WTC11 (cell line): Measurements from ENCODE around the gene AVPR1B. TPM values are rescaled to one million over a fixed set of nuclear protein-coding genes. Genes with fewer than 3 reads are reported as not detected.
A peak's percentile ranks its signal among the peaks of the same experiment; 100 is the strongest.

Experiments used
- ATAC-seq: fragments of 200-7000 bp; cut with Tn5 transposase; 2 replicates; pipeline ENCODE4 v1.10.0; 2021; ENCODE audit warnings: mild to moderate bottlenecking, moderate library complexity
- Bru-seq: library from RNA; stranded (reverse); fragments of 400-500 nt; gene quantifications from one replicate; lab custom pipeline; 2021; lab: Mats Ljungman, UMichigan
- CTCF ChIA-PET: fragments of 300-600 bp; sonication (Branson Sonifier 250); formaldehyde crosslinking; loops from one replicate; lab custom pipeline; 2021; ENCODE audit warnings: antibody characterized with exemption; lab: Charles Lee
- POLR2A ChIA-PET: fragments of 350-600 bp; sonication (Branson Sonifier 250); formaldehyde crosslinking; loops from one replicate; lab custom pipeline; 2021; ENCODE audit warnings: antibody characterized with exemption; lab: Charles Lee
- DNase-seq: peaks from one replicate; pipeline ENCODE4 v3.0.0; 2021; ENCODE audit warnings: low spot score
- H3K27ac Mint-ChIP-seq: 2 replicates; pipeline ENCODE4 v1.8.0; 2021; ENCODE audit warnings: mixed read lengths
- H3K27me3 Mint-ChIP-seq: 2 replicates; pipeline ENCODE4 v1.8.0; 2021; ENCODE audit warnings: low read depth, mild to moderate bottlenecking, moderate library complexity, mixed read lengths
- H3K36me3 Mint-ChIP-seq: 2 replicates; pipeline ENCODE4 v1.8.0; 2021; ENCODE audit warnings: mixed read lengths
- H3K4me1 Mint-ChIP-seq: 2 replicates; pipeline ENCODE4 v1.8.0; 2022; ENCODE audit warnings: mixed read lengths
- H3K4me3 Mint-ChIP-seq: 2 replicates; pipeline ENCODE4 v1.8.0; 2021; ENCODE audit warnings: mild to moderate bottlenecking, moderate library complexity, mixed read lengths
- H3K9me3 Mint-ChIP-seq: 2 replicates; pipeline ENCODE4 v1.8.0; 2021; ENCODE audit warnings: mixed read lengths
- AFF4 ChIP-seq: sonication (generic); formaldehyde crosslinking; IDR thresholded peaks from 2 replicates; pipeline ENCODE4 v1.8.1; 2023; ENCODE audit warnings: mild to moderate bottlenecking, missing genetic modification reagents, borderline replicate concordance
- AR ChIP-seq: fragments of 250-450 bp; sonication (Bioruptor Pico); IDR thresholded peaks from 2 replicates; pipeline ENCODE4 v1.9.0; 2021; ENCODE audit warnings: mild to moderate bottlenecking
- ARID4B ChIP-seq: sonication (generic); formaldehyde crosslinking; IDR thresholded peaks from 2 replicates; pipeline ENCODE4 v1.8.0; 2023; ENCODE audit warnings: missing genetic modification reagents, mild to moderate bottlenecking, borderline replicate concordance
- ATF1 ChIP-seq: sonication (generic); formaldehyde crosslinking; IDR thresholded peaks from 2 replicates; pipeline ENCODE4 v1.8.1; 2023; ENCODE audit warnings: mild to moderate bottlenecking, moderate library complexity, missing genetic modification reagents
- ATF2 ChIP-seq: sonication (generic); formaldehyde crosslinking; IDR thresholded peaks from 2 replicates; pipeline ENCODE4 v1.8.1; 2022; ENCODE audit warnings: low read depth, missing genetic modification reagents, borderline replicate concordance
- E2F4 ChIP-seq: sonication (generic); formaldehyde crosslinking; IDR thresholded peaks from 2 replicates; pipeline ENCODE4 v1.8.1; 2022; ENCODE audit warnings: low read depth, mild to moderate bottlenecking, moderate library complexity, missing genetic modification reagents, borderline replicate concordance
- E2F5 ChIP-seq: sonication (generic); formaldehyde crosslinking; IDR thresholded peaks from 2 replicates; pipeline ENCODE4 v1.8.1; 2022; ENCODE audit warnings: mild to moderate bottlenecking, moderate library complexity, missing genetic modification reagents
- ETV6 ChIP-seq: sonication (generic); formaldehyde crosslinking; IDR thresholded peaks from 2 replicates; pipeline ENCODE4 v1.8.1; 2022; ENCODE audit warnings: mild to moderate bottlenecking, missing genetic modification reagents
- FOXJ3 ChIP-seq: sonication (generic); formaldehyde crosslinking; IDR thresholded peaks from 2 replicates; pipeline ENCODE4 v1.9.0; 2021; ENCODE audit warnings: missing genetic modification reagents, mild to moderate bottlenecking, borderline replicate concordance
- GRHL2 ChIP-seq: fragments of 250-450 bp; sonication (Bioruptor Pico); IDR thresholded peaks from 2 replicates; pipeline ENCODE4 v1.8.0; 2022; ENCODE audit warnings: mild to moderate bottlenecking, moderate library complexity; ENCODE audit not compliant: insufficient replicate concordance, severe bottlenecking
- HMGA2 ChIP-seq: fragments of 250-450 bp; sonication (Bioruptor Pico); IDR thresholded peaks from 2 replicates; pipeline ENCODE4 v1.4.0; 2021; ENCODE audit warnings: mild to moderate bottlenecking, moderate library complexity
- MXD4 ChIP-seq: fragments of 250-450 bp; sonication (Bioruptor Pico); IDR thresholded peaks from 2 replicates; pipeline ENCODE4 v1.8.0; 2021; ENCODE audit warnings: mild to moderate bottlenecking, moderate library complexity, borderline replicate concordance
- NFATC4 ChIP-seq: fragments of 250-450 bp; sonication (Bioruptor Pico); IDR thresholded peaks from 2 replicates; pipeline ENCODE4 v1.9.0; 2021; ENCODE audit warnings: mild to moderate bottlenecking
- NFE2L1 ChIP-seq: sonication (generic); formaldehyde crosslinking; IDR thresholded peaks from 2 replicates; pipeline ENCODE4 v1.8.1; 2023; ENCODE audit warnings: missing genetic modification reagents
- PRRX2 ChIP-seq: fragments of 250-450 bp; sonication (Bioruptor Pico); IDR thresholded peaks from 2 replicates; pipeline ENCODE4 v1.8.0; 2021; ENCODE audit warnings: mild to moderate bottlenecking
- SP1 ChIP-seq: sonication (generic); formaldehyde crosslinking; conservative IDR thresholded peaks from 2 replicates; pipeline ENCODE4 v1.8.1; 2022; ENCODE audit warnings: missing genetic modification reagents
- TEAD4 ChIP-seq: sonication (generic); formaldehyde crosslinking; IDR thresholded peaks from 2 replicates; pipeline ENCODE4 v1.8.0; 2022; ENCODE audit warnings: mild to moderate bottlenecking, missing genetic modification reagents
- USF2 ChIP-seq: sonication (generic); formaldehyde crosslinking; IDR thresholded peaks from 2 replicates; pipeline ENCODE4 v1.8.1; 2023; ENCODE audit warnings: mild to moderate bottlenecking, missing genetic modification reagents, moderate library complexity
- ZNF232 ChIP-seq: sonication (generic); formaldehyde crosslinking; IDR thresholded peaks from 2 replicates; pipeline ENCODE4 v1.8.0; 2022; ENCODE audit warnings: mild to moderate bottlenecking, missing genetic modification reagents
- ZNF263 ChIP-seq: sonication (generic); formaldehyde crosslinking; IDR thresholded peaks from 2 replicates; pipeline ENCODE4 v1.8.1; 2022; ENCODE audit warnings: low read depth, mild to moderate bottlenecking, moderate library complexity, missing genetic modification reagents
- long read RNA-seq, 3 experiments: library from RNA in 1 of 3; library from capped mRNA in 1 of 3; library from polyadenylated mRNA in 1 of 3; unstranded in 2 of 3; stranded (forward) in 1 of 3; transcript quantifications; one replicate each; pipeline ENCODE4 v2.0.0, GENCODE V29; 2021
- total RNA-seq: library from RNA; stranded (reverse); gene quantifications from 3 replicates; pipeline ENCODE4 v1.2.3, GENCODE V29; 2021

Gene AVPR1B
- total RNA-seq (0.30 to 0.68 TPM (median 0.46 TPM) in 3 replicates), Bru-seq, nascent RNA (percentile 16 among the genes with signal in this experiment)
- long read RNA-seq, experiment 1: 0 reads
- long read RNA-seq, experiment 2: 0 reads
- long read RNA-seq, experiment 3: 0 reads

GRCh38 chr1:206117151-206117948 is at the start of gene AVPR1B:
TSS of gene AVPR1B (minus strand) at chr1:206117388. CDS start at chr1:206116890, 498 bp downstream.
- ChIA-PET CTCF (interaction anchor here (0.6 to 1.7 kb wide), 5 partner anchors 11 to 353 kb away, joined by 3 to 7 read pairs (median 6); partner anchors contain the start of gene IKBKE), POLR2A (interaction anchor here (0.6 kb wide), 1 partner anchor 199 kb away, joined by 3 read pairs; no protein-coding TSS in a partner anchor)
- peaks cover 41% of the 10 kb centered on the region for H3K27me3 Mint-ChIP-seq
- no peak within 1 kb of the TSS for H3K27ac Mint-ChIP-seq
- peaks cover 15% of the 10 kb centered on the region for H3K4me1 Mint-ChIP-seq
- peak; percentile 84 for ATAC-seq
- H3K4me3 Mint-ChIP-seq: peak within 1 kb of the TSS; percentile 82
- DNase-seq: peak; percentile 60
- H3K9me3 Mint-ChIP-seq: peaks cover 25% of the 10 kb centered on the region
- H3K36me3 Mint-ChIP-seq: peaks cover 4% of the 10 kb centered on the region
- TF ChIP-seq SP1 (CRISPR knock-in tag) (peak; percentile 54; the same call in 1 of the 2 replicates), ATF2 (CRISPR knock-in tag) (no peak), MXD4 (CRISPR knock-in tag) (no peak), HMGA2 (CRISPR knock-in tag) (no peak), ARID4B (CRISPR knock-in tag) (peak; percentile 4; the same call in 1 of the 2 replicates), NFATC4 (CRISPR knock-in tag) (no peak), PRRX2 (no peak), TEAD4 (CRISPR knock-in tag) (no peak), AFF4 (CRISPR knock-in tag) (no peak), FOXJ3 (no peak), AR (CRISPR knock-in tag) (no peak), USF2 (CRISPR knock-in tag) (no peak), E2F5 (CRISPR knock-in tag) (no peak), ETV6 (CRISPR knock-in tag) (no peak), ZNF232 (CRISPR knock-in tag) (no peak), NFE2L1 (CRISPR knock-in tag) (0 out of 2 replicates have a peak, but pooled peaks have one; percentile 28), ZNF263 (CRISPR knock-in tag) (peak; percentile 78), GRHL2 (no peak), E2F4 (no peak), ATF1 (CRISPR knock-in tag) (no peak)
